Measurements from ENCODE around the gene BAD.
"Not testable (repeated sequence)": the region's sequence is repeated elsewhere in the genome, so short reads cannot be mapped to it uniquely, and the experiment has no call there.

The BAD gene

DNA sequence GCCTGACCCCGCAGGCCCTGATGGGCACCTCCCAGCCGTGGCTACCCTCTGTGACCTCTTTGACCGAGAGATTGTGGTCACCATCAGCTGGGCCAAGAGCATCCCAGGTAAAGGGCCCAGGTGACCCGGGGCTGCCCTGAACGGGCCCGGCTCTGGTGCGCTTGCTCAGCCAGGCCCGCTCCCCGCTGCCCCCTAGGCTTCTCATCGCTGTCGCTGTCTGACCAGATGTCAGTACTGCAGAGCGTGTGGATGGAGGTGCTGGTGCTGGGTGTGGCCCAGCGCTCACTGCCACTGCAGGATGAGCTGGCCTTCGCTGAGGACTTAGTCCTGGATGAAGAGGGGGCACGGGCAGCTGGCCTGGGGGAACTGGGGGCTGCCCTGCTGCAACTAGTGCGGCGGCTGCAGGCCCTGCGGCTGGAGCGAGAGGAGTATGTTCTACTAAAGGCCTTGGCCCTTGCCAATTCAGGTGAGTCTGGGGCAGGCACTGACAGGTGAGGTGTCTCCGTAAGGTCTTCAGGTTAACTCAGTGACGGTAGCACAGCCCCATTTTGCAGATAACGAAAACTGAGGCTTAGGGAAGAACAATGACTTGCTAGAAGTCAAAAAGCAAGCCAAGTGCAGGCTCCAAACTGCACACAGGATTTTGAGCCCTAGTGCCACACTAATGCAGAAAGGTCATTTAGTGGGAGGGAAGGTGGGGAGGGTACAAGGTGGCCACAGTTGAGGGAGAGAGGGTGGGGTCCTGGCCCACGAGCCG is 30.5 kb upstream of the BAD start:
- no peak for DNase-seq

DNA sequence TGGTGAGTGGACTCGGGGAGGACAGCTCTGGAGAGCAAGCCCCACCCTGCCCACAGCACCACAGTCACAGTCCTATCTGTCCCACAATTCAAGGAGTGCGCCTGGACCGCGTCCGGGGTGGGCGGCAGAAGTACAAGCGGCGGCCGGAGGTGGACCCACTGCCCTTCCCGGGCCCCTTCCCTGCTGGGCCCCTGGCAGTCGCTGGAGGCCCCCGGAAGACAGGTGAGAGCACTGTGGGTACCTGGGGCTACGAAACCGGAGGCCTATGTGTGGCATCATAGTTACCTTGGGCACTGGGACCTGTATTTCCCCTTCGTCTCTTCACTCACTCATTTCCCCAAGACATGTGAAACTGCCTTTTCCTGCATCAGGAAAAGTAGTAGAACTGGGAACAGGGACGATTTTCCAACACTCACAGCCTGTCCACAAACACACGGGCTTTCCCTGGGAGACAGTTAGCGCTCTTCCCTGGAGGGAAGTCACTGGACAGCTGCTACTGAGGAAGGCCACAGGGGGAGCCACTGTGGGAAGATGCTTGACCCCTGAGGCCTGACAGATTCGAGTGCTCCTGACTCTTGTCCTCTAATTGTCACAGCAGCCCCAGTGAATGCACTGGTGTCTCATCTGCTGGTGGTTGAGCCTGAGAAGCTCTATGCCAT is 29.8 kb upstream of the BAD start:
- DNase-seq = no peak

DNA sequence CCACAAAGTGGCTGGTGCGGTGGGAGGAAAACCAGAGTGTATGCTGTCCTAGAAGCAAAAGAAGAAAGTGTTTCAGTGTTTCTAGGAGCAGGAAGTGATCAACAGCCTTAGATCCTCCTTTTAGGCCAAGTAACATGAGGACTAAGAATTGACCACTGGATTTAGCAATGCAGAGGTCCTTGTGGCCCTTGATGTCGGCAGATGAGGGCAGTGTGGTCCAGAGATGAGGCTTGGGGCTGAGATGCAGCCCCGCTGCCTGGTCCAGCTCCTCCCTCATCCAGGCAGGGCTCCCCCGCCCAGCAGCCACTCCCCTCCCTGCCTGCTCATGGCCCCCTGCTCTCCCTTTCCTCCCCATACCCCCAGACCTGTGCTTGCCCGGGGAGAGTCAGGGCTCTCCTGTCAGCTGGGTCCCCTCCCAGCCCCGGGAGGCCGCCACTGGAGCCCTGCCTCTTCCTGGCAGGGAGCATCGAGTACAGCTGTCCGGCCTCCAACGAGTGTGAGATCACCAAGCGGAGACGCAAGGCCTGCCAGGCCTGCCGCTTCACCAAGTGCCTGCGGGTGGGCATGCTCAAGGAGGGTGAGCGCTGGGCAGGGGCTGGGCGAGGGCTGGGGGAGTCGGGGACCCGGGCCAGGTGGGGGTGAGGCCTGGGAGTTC is 29.2 kb upstream of the BAD start:
- no peak for DNase-seq

DNA sequence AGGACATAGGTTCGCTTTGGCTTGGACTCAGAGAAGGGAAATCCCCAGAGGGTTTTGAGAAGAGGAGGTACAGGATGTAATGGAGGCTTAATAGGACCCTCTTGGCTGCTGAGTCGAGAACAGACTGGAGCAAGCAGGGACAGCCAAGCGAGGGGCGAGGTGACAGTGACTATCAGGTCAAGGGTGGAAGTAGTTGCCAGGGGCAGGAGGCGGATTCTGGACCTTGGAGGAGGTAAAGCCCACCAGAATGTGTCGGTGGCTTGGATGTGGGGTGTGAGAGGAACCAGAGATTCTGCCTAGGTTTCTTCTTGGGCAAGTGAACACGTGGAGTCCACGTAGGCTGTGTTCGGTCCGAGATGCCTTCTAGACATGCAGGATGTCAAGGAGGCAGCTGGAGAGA is 28.5 kb upstream of the BAD start:
- DNase-seq = no peak

DNA sequence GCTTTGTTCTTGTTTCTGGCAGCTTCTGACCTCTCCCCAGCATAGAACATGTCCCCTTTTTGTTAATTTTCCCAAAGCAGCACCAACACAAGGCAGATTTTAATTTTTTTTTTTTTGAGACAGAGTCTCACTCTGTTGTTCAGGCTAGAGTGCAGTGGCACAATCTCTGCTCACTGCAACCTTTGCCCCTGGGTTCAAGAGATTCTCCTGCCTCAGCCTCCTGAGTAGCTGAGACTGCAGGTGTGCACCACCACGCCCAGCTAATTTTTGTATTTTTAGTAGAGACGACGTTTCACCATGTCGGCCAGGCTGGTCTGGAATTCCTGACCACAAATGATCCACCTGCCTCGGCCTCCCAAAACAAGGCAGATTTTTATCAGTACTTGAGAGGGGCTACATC is 23.3 kb upstream of the BAD start:
- not testable (repeated sequence) for DNase-seq

DNA sequence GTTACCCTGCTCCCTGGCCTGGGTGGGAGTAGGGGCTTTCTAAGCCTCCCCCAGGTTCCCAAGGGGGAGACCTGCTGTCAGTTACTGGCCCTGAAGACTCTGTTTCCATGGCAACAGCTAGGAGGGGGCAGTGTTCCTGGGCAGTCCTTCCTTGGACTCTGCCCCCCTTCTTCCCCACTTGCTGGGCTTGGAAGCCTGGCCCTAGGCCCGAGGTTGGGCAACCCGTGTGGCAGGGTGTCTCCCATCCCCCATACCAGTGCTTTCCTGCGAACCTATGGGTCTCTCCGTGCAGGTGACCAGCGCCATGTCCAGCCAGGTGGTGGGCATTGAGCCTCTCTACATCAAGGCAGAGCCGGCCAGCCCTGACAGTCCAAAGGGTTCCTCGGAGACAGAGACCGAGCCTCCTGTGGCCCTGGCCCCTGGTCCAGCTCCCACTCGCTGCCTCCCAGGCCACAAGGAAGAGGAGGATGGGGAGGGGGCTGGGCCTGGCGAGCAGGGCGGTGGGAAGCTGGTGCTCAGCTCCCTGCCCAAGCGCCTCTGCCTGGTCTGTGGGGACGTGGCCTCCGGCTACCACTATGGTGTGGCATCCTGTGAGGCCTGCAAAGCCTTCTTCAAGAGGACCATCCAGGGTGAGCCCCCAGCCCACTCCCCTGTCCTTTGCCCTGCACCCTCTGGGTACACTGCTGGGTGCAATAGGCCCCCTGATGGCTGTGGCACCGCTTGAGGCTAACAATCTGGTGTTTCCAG is 22.6 kb upstream of the BAD start:
- peak; percentile 34 for DNase-seq

DNA sequence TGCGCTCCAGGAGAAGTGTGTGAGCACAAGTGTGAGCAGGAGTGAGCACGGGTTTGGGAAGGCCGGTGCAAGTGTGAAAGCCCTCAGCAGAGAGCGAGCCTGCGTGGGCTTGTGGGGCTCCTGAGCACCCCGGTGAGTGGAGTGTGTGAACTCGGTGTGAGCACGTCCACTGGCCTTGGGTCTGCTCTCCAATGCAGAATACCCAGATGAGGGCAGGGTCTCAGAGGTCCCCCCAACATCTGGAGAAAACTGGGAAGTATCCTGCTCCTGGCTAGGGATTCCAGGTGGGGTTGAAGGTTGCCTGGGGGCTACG is 22.1 kb upstream of the BAD start:
- DNase-seq = no peak

DNA sequence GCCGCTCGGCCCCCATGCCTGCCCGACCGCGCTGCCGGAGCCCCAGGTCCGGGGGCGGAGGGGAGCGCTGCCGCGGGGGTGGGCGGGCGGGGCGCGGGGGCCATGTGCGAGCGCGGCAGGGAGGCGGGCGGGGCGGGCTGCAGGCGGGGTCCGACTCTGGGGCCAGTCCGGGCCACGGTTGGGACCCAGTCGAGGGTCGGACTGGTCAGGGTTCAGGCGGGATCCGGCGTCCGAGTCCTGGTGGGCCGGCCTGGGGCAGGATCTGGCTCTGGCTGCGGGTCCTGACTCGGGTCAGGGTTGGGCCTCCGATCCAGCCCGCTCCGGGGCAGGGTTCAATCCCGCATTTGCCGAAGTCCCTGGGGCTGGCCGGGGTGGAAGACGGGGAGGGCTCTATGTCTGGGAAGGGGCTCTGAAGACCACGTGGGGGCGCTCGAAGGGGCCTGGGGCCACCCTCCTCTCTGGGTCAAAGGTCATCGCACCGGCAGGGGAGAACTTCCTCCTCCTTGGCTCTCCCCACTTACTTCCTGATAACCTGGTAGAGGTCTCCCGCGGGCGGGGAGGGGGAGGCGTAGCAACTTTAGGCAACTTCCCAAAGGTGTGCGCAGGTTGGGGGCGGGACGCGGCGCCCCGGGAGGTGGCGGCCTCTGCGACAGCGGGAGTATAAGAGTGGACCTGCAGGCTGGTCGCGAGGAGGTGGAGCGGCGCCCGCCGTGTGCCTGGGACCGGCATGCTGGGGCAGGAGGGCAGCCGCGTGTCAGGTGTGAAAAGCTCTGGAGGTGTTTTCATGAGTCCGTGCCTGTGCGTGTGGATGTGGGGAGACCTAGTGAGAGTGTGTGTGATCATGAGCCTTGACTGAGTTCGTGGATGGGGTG is 21.5 kb upstream of the BAD start:
- peak; percentile 86 for DNase-seq

DNA sequence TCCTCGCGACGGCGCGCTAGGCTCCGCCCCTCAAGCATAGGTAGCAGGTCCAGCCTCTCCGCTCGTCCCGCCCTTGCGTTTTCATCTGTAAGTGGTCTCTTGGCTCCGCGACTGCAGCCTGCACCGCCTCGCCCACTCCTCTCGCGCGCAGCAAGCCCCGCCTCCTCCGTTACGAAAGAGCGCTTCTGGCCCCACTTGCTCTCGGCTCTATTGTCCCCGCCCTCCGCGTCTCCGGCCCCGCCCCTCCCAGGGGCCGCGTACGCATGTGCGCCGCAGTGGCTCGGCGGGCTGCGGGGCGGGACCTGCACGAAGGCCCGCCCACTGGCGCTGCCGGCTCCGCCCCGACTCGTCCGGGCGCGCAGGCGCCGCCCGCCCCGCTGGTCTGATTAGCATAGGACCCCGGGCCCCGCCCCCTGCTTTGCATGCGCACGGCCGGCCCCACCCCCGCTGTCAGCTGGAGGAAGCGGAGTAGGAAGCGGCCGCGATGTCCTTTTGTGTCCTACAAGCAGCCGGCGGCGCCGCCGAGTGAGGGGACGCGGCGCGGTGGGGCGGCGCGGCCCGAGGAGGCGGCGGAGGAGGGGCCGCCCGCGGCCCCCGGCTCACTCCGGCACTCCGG is 20.7 kb upstream of the BAD start, which contains the start of gene ESRRA:
Gene ESRRA (plus strand): TSS at position 450 of the 616 bp plus-strand sequence. CDS start 1,656 bp downstream, outside the sequence.
- peak; percentile 100 for DNase-seq

DNA sequence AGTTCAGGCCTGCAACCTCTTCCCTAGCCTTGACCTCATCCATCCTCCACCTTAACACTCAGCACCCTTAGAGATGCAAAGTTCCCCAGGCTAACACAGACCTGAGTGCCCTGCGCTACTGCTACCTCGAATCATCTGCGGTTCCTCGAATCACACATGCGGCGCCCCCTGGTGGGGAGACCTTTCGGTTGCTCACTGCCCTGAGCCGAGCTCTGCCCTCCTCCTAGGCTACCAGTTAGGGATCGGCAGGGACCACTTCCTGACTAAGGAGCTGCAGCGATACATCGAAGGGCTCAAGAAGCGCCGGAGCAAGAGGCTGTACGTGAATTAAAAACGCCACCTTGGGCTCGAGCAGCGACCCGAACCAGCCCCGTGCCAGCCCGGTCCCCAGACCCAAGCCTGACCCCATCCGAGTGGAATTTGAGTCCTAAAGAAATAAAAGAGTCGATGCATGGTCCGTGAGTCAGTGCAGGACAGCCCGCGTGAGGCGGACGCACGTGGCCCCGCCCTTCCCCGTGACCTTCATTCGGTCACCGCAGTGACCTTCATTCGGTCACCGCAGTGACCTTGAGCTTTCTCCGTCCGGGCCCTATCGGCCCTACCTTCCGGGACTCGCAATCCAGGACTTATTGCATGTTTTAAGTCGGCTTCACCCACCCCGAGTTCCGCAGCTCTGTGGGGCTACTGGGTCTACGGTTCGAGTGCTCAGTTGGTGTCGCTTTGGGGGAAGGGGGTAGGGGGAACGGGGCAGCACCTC is 20.0 kb upstream of the BAD start:
- peak; percentile 95 for DNase-seq

DNA sequence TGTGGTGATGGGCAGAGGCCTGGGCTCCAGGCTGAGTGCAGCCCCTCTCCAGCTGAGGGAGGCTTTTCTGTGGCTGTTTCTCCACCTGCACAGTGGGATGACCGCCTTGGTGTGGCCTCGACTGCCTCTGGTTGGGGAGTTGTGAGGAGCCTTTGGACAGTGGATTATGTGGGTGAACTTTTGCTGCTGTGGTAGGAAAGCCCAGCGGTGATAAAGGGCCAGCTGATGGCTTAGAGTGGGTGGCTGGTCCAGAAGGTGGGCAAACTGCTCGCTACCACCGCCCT is 19.5 kb upstream of the BAD start:
- no peak for DNase-seq

DNA sequence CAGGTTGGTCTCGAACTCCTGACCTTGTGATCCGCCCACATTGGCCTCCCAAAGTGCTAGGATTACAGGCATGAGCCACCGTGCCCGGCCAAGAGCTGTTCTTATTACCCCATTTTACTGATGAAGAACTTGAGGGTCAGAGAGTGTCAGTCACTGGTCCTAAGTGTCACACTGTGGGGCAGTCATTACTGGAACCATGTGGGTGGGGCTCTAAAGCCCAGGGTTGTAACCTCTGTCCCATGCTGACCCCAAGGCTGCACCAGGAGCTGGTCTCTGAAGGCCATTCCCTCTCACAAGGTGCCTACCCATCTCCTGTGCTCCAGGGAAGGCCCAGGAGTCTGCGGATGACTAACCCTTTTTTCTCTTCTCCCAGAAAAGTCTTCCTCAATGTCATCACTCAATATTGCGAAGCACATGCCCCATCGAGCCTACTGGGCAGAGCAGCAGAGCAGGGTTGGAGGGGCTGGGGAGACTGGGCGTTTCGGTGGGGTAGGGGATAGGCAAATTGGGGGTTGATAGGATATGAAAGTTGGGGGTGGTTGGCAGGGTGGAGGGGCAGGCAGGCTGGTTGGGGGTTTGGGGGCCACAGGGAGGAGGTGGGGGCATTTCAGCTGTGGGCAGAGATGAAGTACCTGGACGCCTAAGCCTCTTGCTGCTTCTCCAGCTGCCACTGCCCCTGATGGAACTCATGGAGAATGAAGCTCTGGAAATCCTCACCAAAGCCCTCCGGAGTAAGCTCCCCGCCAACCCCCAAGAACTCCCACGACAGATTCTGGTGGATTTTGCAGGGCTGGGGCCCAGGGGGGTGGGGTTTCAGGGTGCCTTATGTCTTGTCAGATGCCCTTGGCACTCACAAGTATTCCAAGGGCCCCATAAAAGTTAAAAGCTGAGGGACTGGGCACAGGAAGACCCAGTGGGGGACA is 18.9 kb upstream of the BAD start:
- DNase-seq = no peak

DNA sequence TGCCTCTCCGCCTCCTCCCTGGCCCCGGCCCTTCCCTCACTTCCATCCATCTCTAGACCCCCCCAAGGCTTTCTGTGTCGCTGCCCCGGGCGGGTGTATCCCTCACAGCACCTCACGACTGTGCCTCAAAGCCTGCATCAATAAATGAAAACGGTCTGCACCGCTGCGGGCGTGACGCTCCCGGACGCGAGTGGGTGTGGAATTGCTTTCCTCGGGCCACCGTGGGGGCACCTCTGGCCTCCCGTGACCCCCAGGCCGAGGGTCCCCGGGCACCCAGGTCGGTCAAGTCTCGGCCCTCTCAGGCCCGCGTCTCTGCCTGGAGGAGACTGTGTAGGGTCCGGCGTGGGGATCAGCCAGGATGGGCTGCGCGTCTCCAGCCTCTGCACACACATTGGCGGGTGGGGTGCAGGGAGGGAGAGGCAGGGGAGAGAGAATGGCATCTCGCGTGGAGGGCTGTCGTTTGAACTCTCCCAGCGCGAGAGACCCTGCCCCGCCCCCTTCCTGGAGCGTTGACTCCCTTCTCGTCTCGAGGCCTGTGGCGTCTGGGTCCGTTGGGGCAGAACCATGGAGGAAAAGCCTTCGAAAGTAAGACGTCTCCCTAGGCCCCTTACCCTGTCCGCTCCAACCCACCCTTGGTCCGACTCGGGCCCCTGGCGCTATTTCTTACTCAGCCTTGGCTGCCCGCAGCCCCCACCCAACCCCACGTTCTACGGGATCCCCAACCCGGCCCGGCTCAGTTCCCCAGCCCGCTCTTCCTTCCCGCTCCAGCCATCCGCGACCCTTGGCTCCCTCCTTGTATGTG is 15.6 kb upstream of the BAD start, which contains the start of gene CATSPERZ:
Gene CATSPERZ (plus strand): TSS at position 512 of the 802 bp plus-strand sequence. CDS start 53 bp downstream, at position 565.
- no peak for DNase-seq

DNA sequence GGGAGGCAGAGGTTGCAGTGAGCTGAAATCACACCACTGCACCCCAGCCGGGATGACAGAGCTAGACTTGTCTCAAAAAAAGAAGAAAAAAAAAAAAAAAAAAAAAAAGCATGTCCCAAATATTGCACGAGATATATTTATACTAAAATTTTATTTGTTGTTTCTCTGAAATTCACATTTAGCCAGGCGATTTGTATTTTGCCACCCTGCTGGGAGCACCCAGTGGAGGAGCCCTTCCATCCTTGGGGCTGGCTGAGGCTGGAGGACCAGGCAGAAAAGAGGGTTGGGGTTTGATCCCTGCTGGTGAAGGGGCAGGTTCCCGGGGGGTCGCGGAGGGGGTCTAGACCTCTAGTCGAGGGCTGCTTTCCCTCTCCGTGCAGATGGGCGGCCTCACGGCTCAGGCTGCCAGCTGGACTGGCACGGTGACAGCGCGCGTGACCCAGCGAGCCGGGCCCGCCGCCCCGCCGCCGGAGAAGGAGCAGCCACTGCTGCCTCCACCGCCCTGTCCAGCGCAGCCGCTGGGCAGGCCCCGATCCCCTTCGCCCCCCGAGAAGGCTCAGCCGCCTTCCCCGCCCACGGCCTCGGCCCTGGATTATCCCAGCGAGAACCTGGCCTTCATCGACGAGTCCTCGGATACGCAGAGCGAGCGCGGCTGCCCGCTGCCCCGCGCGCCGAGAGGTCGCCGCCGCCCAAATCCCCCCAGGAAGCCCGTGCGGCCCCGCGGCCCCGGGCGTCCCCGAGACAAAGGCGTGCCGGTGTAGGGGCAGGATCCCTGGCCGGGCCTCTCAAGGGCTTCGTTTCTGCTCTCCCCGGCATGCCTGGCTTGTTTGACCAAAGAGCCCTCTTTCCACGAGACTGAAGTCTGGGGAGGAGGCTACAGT is 14.7 kb upstream of the BAD start:
- DNase-seq = peak; percentile 60

DNA sequence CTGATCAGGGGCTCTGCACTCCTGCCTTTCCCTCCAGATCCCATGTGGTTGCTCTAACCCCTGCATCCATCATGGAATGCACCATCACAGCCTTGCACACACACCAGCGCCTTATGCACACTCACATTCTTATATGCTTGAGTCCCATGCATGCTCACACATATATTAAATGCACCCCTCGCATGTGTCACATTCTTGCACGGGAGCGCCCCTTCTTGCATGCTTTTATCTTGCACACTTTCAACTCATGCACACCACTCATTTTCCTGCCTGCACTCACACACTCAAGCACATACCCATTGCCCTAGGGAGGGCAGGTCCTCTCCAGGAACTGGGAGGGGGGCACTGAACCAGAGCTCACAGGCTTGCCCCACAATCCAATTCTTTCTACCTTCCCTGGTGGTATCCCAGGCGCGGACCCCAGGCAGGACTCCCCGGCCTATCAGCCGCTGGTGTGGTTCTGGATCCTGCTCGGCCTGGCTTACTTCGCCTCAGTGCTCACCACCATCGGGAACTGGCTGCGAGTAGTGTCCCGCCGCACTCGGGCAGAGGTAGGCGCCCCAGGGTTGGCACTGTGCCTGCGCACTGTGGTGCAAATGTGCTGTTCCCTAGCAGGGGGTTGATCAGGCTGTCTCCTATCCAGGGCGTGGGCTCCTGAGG is 13.4 kb upstream of the BAD start:
- DNase-seq = peak; percentile 87

DNA sequence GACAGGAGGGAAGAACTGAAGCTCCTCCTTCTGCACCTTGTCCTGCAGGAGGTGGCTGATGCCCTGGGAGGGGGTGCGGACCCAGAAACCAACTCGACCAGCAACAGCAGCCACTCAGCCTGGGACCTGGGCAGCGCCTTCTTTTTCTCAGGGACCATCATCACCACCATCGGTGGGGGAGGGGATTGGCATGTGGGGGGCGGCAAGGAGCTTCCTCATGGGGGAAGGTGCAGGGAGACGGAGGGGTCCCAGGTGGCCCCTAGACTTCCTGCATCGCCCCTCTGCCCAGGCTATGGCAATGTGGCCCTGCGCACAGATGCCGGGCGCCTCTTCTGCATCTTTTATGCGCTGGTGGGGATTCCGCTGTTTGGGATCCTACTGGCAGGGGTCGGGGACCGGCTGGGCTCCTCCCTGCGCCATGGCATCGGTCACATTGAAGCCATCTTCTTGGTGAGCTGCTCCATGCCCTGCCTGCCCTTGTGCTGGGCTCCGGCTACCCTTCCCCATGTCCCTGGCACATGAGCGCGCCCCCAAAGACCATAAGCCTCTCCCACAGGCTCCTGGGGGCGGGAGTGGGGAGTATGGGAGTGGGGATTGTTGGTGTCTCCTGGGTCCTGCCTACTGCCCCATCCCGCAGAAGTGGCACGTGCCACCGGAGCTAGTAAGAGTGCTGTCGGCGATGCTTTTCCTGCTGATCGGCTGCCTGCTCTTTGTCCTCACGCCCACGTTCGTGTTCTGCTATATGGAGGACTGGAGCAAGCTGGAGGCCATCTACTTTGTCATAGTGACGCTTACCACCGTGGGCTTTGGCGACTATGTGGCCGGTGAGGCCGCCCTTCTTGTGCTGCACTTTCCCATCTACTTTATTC is 12.6 kb upstream of the BAD start:
- no peak for DNase-seq

DNA sequence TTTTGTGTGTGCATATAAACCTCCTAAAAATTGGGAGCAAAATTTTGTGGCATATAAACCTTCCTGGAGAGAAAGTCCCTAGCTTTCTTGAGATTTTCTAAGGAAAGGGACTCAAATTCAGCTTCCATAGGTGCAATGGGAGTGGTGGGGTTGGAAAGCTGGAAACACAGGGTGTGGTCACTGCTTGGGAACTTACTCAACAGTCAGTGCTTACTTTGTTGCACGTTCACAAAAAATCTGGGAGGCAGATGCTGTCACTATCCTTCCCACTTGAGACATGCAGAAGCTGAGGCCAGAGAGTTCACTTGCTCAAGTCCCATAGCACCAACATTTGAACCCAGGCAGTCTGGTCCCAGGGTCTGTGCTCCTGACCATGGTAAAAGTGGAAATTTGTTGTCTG is 11.8 kb upstream of the BAD start:
- no peak for DNase-seq
